ENCODE measurements around the gene ADGRD2.

ADGRD2 gene

DNA sequence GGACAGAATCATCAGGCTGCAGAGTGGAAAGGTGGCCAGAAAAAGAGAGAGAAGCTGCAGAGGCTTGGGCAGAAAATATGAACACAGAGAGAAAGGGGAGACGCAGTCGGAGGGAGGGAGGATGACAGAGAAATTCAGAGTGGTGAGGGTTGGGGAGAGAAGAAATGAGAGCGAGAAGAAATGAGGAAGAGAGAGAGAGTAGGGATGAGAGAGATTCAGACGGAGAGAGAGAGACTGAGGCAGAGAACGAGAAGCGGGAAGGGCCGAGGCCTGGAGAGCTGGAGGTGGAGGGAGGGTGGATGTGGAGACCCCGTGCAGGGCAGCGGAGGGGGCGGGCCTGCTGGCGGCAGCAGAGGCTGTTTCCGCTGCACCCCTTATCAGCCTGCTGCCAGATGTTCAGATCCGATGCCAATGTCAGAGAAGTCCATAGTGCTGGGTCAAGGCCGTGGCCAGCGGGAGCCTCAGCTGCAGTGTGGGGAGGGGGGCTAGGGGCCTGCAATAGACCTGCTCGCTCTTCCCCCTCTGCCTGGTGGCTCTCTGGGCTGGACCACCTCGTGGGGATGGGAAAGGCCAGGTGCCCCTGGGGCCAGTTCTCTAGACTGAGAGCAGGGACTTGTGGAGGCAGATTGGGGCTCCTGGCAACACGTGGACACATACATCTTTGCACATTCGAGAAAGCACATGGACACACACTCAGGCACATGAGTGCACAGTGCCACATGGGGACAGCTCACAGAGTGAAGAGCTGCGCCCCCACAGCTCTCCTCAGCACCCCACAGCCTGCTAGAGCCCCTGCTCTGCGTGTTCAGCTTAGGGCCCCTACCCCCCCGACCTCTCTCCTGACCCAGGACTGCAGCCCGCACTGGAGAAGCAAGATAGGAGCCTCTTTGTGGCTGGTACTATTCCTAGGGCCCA is 61.9 kb downstream of the ADGRD2 start:
- DNase-seq (ENCODE audit: low spot score): no peak

DNA sequence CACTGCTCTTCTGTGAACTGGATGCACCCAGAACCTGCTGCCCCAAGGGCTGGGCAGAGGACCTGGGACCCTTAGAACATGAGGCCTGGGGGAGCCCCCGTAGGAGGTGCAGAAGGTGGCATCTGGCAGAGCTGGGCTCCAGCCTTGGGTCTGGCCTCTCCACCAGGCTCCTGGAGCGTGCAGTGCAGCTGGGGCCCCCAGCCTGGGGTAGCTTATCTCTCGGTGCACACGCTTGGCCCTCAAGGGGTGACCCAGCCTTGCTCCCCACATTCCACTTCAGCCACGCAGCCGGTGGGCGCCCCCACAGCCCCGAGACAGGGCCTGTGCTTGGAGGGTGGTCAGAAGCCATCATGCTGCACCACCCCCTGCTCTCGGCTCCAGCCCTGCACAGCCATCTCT is 62.6 kb downstream of the ADGRD2 start:
- no peak for DNase-seq (ENCODE audit: low spot score)

DNA sequence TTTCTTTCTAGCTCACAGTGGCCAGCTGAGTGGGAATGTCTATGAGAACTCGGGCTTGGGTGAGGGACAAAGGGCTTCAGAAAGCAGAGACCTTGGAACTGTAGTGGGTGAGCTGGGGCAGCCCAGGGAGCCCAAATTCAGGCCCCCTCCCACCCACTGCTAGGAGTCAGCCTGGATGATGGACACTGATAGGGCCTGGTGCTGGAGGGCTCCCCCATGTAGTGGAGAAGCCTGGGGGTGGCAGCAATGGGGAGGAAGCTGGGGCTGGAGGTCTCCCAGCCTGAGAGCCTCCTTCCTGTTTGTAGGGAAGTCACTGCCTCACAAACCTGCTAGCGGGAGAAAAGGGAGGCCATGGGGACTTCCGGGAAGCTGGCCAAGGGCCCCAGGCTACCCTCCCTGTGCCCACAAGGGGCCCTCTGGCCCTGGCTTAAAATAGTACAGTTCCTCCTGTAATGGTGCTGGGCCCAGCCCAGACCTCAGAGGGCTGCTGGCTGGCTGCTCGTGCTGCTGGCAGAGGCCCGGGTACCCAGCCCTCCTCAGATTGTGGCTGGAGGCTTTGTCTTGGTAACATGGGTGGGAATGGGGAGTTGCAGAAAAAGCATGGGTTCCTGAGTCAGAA is 63.2 kb downstream of the ADGRD2 start:
- DNase-seq (ENCODE audit: low spot score): no peak

DNA sequence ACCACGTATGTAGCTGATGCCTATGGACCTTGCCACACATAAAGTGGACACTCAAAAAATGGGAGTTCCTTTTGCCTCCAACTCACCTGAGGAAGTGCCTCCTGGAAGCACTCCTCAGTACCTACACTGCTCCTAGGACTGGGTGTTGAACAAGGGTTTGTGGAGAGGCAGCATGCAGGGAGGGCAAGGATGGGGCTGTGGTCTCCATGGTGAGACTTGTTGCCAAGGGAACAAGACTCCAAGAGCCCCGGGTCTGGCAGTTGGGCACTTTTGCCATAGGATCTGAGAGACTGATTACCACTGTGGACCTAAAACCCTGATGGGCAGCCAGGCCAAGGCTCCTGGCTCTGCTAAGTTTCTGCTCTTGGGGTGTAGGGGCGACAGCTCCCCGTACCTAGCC is 63.9 kb downstream of the ADGRD2 start:
- no peak for DNase-seq (ENCODE audit: low spot score)

DNA sequence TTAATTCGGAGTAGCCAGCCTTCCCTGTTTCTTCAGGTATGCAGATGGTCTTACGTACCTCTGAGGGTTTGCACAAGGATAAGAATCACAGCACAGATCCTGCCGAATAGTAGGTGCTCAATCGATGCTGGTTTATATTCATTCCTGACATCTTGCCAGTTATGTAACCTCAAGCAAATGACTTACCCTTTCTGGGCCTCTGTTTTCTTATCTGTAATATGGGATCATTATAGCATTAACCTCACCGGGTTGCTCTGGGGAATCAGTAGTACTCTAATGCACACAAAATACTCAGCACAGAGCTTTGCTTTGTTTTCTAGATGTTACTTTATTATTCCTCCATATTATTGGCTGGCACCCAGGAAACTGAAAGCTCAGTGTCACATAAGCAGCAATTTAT is 64.6 kb downstream of the ADGRD2 start:
- DNase-seq (ENCODE audit: low spot score): no peak

DNA sequence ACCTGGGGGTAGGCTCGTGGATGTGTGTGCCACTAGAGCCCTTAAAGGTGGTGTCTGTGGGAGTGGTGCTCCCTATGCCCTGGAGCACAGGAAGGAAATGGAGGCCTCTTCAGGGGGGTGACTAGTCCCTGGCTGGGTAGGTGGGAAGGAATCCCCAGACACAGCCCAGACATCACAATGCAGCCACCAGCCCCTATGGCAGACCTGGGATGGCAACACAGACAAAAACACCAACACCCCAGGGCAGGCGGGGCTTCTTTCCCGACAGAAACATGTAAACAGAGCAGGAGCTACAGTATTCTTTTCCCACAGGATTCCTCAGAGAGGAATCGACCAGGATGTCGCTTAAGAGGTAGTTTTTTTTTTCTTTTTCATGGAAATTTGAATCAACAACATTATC is 67.3 kb downstream of the ADGRD2 start:
- DNase-seq (ENCODE audit: low spot score): no peak

DNA sequence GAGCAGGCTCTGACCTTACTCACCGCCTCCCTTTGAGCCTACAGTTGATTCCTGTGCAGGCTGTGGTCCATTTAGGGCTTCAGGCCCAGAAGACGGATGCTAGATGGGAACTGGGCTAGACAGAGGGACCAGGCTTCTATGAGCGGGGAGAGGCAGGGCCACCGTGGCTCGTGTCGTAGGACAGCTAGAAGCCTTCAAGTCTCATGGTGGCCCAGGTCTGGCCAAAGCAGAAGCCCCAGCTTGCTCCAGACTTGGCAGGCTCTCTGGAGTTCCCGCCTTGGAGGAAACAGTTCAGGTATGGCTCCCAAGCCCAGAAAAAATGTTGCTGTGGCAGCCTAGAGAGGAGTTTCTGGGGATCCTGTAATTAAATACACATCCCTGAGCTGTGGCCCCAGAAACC is 67.9 kb downstream of the ADGRD2 start:
- DNase-seq (ENCODE audit: low spot score): no peak

DNA sequence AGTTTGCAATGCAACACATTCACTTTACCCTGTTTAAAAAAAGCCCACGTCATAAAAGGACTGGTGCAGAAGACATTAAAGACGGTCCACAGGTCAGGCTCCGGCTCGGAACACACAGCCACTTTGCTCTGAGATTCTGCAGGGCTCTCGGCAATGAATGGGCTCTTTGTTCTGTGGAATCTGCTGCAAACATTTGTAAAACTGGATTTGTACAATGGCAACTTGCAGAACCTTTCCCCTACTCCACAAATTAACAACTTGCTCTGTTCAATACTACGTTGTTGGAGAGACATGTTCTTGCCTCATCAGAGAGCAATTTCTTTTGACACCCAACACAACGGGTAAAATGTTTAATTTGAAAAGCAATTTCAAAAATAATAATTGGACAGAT is 70.0 kb downstream of the ADGRD2 start:
- no peak for DNase-seq (ENCODE audit: low spot score)

DNA sequence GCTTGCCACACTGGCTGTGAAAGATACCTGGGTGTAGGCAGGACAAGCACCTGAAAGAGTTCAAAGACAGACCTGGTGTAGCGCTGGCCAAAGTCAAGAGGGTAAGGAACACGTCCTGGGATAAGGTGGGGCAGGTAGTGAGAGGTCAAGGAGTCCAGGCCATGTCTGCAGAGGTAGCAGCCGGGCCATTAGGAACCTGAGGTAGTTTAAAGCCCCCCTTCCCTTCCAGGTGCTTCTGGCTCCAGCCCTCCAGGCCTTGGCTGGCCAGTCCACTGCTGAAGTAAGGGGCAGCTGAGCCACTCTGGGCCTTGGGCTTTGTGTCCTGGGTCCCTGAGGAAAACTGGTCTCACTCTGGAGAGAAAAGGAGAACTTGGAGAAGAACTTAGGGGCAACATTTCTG is 70.9 kb downstream of the ADGRD2 start:
- DNase-seq (ENCODE audit: low spot score): no peak

DNA sequence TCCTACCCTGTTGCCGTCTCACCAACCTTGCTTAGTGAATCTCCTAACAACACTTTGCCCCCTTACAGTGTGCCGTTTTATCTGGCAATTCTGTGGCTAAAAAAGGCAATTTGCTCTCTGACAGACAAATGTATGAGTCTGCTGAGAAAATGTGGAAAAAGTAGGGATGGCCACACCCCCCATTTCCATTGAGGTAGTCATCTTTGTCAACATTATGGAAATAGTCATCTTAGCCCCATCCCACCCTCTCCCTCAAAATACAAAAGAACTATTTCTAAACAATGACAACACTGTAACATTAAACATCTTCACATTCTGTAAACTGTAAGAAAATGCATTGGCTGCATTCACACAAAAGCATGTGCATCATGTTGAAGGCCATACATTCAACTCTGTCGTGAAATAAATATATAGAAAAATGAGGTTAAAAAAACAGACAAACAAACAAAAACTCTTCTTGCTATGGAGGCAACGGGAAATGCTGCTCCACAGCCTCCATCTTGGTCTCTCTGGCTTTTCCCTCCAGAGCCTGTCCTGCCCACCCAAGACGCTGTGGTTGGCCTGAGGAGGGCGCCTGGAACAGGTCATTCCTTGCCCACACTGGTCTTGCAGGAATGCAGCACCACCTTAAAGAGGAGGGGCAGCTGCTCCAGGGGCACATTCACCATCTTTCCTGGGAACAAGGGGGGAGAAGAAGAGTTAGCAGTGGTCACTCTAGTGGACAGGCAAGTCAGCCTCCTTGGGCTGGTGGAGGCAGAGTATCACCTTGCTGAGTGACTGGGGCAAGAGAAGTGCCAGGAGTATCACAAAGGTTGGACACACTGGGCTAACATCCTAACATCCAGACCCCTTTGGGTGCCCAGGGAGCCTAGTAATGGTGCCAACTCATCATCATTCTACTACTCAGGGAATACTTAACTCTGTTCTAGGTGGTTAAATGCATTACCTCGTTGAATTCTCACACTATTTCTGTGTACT is 72.2 kb downstream of the ADGRD2 start:
- no peak for DNase-seq (ENCODE audit: low spot score)

DNA sequence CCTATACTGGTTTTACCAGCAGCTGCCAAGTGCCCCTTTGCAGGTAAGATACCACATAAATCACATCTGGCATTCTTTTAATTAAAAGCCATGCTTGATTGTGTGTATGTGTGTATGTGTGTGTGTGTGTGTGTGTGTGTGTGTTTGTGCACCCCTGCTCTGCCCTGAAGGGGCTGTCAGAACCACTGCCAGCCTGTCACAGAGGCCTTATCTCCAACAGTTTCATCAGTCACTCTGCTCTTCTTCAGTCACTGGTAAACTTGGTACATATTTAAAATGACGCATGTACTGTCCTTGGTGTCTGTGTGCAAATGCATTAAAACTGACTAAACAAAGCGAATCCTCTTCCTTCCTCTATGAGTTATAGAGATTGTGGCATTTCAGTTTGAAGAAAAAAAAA is 75.9 kb downstream of the ADGRD2 start:
- no peak for DNase-seq (ENCODE audit: low spot score)

DNA sequence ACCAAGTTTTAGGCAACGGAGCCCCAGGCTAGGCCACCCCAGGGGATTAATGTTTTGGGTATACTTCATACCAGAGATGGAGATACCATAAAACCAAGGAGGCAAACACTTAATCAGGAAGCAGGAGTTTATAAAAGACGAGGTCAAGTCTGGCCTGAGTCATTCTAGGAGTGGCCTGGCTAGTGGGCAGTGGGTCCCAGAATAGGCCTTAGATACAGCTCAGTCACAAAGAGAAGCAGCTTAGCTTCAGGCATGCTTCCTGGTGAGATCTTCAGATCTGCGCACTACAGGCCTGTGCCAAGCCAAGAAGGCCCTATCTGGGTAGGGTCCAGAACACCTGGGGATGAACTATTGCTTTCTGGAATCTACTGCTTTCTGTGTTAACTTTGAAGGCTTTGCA is 77.5 kb downstream of the ADGRD2 start:
- no peak for DNase-seq (ENCODE audit: low spot score)

All from ecto neural progenitor cell (in vitro differentiated cells).